HG03196 (cell line): ENCODE data around the gene LAMA2.

ENCODE experiments used
- ATAC-seq: cut with Tn5 transposase; IDR thresholded peaks from one replicate; pipeline ENCODE4 v1.9.1; 2021; ENCODE audit not compliant: unreplicated experiment

Gene LAMA2

GRCh38 chr6:129253727-129254126, 370.8 kb downstream of the LAMA2 start:
- ATAC-seq = no peak

GRCh38 chr6:129257196-129257595, 374.3 kb downstream of the LAMA2 start:
- ATAC-seq = no peak

DNA sequence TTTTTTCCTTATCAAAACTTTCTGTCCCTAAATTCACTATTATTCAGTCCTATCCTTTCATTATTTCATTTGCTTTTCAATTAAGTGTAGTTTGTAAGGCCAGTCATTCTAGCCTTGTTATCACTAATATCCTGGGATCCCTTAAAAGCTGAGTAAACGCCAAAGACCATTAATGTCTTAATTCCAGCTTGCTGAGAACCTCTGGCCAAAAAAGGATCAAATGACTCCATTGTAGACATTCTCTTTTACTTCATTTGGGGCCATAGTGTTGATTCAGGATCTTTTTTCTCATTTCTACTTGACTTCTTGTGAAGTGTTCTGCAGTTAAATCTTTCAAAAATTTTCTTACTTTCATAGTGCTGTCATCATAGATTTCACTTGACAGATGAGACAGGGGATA, 379.7 kb downstream of the LAMA2 start:
- ATAC-seq = no peak

- ATAC-seq = no peak
These were observed 380.2 kb downstream of the LAMA2 start for GRCh38 chr6:129263176-129263575.

DNA sequence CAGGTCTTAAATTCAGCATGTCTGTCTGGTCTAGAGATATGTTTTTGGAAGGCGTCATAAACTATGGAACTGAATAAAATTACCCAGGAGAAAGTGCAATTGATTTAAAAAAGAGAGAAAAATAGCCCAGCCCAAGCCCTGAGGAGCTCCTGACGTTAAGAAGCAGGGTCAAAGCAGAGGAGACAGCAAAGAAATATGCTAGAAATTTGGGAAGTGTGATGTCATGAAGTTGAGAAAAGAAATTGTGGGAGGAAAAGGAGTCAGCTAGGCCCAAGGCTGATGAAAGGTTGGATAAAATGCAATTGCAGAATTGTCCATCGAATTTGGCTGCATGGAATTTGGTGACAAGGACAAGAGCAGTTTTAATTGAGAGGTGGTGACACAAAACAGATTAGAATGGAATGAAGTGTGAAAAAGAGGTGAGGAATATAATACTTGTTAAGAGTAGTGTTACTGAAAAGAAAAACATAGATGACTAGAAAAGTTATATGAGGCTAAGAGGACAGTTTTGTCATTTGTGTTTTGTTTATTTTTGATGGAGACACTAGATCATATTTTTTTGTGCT, 381.6 kb downstream of the LAMA2 start:
- no peak for ATAC-seq

DNA sequence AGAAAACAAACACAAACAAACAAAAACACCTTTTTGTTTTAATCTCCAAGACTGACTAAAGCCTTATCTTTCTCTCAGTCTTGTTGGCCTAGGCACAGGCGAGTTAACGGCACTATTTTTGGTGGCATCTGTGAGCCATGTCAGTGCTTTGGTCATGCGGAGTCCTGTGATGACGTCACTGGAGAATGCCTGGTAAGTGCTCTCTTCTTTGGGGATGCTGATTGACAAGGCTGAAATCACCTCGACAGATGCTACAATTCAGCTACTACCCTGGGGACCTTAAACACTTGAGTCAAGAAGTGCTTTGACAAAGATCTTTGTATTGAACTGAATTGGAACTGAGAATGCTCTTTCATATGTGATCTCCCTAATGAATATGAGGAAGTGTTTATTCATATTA, 384.1 kb downstream of the LAMA2 start:
- no peak for ATAC-seq

GRCh38 chr6:129269076-129269475, 386.1 kb downstream of the LAMA2 start:
- ATAC-seq = no peak

DNA sequence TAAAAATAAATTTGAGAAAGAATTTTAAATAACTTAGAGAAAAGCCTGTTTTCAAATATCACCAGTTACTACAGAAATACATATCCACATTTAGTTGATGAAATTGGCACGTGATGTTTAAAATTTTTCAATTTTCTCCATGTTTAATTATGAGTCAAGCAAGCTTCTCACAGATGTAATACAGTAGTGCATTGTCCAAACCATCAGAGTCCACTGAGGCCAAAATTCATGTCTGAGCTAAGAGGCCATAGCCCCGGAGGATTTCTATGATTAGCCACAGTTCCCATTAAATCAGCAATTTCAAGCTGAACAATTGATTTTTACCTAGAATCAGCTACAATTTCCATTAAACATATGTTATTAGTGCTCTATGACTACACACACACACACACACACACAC, 387.0 kb downstream of the LAMA2 start:
- no peak for ATAC-seq

- ATAC-seq = no peak
These were observed 387.5 kb downstream of the LAMA2 start for GRCh38 chr6:129270450-129270849.

DNA sequence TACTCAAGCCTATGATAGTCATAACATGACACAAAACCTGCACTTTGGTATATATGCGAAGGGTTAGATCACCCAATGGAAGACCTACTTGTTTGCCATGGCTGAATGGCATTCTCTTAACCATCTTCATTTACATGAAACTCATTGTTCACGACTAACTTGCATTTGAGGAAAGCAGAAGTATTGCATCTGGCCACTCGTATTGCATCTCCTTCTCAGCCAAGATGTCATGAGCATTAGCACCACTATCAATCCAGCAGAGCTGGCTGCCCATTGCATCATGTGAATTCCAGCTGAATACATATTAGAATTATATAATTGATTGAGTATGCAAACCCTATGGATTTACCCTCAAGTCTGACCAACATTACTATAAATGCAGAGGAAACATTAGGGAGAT, 390.2 kb downstream of the LAMA2 start:
- ATAC-seq = no peak

DNA sequence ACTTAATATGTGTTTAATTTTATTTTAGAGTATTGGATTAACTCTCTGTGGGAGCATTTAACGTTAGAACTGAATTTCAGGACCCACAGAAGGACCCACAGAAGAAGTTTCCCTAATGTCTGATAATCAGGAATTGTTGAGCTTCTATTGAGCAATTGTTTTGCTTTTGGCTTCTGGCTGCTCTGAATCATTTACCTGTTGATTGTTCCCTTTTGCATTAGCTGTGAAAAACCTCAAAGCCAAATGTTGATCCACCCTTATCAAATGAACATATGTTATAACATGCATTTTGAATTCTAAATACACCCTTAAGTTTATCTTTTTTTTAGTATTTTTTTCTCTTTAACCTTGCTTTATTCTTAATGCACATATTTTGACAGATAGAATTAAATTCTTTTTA, 393.5 kb downstream of the LAMA2 start:
- ATAC-seq = no peak

GRCh38 chr6:129276986-129277385, 394.0 kb downstream of the LAMA2 start:
- no peak for ATAC-seq

DNA sequence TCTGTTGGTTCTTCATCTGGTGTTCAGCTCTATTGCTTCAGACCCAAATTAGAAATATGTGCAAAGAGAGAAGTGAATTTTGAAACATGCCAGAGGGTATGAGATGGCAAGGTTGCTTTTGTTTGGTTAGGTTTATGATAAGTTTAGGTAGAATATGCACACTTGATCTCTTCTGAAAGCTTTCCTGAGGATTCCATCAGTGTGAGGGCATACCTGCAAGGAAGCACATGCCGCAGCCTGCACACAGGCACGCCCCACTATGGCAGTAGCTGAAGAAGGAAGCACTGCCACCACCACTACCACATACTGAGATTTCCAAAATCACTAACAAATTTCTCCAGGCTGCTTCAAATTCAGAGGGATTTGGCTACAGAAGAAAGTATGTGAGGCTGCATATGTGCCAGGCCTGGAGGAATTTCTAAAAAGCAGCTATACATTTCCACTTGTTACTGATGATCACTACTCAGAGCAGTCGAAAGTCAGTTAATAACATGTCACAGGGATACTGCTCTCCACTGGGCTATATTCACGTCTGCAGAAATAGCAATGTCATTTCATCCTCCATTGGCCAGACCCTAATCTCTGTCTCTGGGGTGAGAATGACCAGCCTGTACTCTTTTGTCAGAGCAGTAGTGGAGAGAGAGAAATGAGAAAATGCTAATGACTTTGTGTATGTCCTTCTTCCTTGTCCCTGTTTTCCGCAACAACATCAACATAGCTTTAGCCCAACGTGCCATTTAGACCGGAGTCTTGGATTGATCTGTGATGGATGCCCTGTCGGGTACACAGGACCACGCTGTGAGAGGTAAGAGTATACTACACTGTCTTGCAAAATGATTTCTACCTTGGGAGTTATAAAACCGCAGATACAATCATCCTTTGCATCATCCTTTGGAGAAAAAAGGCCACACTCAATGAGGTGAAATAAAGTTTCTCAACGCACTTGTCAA, 396.7 kb downstream of the LAMA2 start:
- ATAC-seq = no peak

DNA sequence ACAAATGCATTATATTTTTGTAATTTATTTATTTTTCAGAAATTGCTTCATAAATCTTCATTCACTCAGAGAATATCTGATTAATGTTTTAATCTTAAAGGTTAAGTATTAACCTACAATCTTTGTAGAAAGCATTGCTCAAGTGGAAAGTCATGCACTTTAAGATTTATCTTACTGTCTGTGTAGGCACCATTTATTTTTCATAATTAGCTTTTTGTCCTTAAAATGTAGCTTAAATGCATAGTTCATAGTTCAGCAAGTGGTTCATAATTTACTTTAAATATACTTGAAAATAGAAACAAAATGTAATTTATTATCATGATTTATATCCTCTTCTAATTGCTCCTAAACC, 397.3 kb downstream of the LAMA2 start:
- no peak for ATAC-seq

DNA sequence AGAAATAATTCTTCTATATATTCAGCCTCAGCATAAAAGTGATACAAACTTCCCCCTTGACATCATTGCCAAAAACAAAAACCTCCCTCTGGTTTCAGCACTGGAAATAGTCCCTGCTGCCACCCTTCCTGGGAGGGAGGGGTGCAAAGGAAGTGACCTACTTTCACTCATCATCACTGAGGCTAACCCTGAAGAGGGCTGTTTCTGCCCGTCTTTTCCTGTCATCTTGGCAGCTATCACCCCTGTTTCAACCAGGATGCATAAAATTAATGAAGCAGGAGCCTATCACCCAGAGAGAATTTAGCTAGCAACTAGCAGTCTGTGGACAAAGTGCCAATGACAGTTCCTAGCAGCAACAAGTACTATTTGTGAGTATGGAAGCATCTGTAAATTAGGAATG, 397.8 kb downstream of the LAMA2 start:
- no peak for ATAC-seq

GRCh38 chr6:129281168-129281796, 398.3 kb downstream of the LAMA2 start:
- ATAC-seq = no peak

DNA sequence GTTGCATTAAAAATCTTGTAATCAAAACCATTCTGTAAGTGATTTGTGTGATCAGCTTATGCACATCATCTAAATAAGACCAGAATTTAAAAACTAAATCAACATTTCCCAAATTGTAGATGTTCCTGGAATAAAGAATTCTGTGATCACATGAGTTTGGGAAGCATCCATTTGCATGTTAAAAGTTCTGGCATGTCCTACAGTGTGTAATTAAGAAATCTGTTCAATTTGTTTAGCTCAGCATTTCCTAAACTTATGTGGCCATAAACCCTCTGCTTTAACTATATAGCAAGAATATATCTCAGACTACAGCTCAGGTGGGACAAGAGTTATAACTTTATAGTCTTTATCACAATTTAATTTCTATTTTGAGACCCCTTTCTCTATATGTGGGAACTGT, 399.1 kb downstream of the LAMA2 start:
- no peak for ATAC-seq

GRCh38 chr6:129284225-129284624, 401.3 kb downstream of the LAMA2 start:
- no peak for ATAC-seq

- ATAC-seq = no peak
These were observed 404.6 kb downstream of the LAMA2 start for GRCh38 chr6:129287231-129288177.

DNA sequence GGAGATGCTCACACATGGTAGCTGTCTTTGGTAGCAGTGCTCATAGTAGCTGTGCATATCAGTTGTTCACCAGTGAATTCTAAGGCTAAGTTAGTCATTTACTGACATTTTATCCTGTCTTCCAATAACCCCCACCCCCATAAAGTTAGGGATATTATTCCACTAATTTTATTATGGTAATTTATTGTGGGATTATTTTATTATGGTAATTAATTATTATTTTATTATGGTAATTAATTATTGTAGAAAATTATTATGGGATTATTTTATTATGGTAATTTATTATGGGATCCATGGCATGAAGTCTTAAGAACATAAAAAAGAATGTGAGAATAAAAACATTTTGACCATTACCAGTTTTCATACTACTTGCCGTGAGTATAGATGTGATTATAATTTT, 406.5 kb downstream of the LAMA2 start:
- no peak for ATAC-seq

DNA sequence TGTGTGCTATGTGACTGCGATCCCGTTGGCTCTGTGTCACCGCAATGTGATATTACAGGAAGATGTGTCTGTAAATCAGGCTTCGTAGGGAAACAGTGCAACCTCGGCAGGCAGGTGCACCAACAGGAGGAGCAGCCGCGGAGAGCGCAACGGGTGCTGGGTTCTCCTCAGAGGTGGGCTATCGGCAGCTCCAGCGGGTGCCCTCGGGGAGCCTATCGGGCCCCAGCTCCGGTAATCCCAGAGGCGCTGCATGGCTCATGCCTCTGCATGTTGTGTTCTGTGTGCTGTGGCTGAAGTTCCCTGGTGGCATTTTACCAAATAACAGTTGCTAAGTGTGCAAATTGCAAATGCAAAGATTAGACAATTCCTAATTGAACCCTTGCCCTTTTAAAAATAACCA, 409.9 kb downstream of the LAMA2 start:
- no peak for ATAC-seq
